Measurements from ENCODE around the gene PIGT. TPM values are rescaled to one million over a fixed set of nuclear protein-coding genes. Genes with fewer than 3 reads are reported as not detected.

The PIGT gene
- total RNA-seq, 1 donor from 2014 or later: 55.5 TPM

DNA sequence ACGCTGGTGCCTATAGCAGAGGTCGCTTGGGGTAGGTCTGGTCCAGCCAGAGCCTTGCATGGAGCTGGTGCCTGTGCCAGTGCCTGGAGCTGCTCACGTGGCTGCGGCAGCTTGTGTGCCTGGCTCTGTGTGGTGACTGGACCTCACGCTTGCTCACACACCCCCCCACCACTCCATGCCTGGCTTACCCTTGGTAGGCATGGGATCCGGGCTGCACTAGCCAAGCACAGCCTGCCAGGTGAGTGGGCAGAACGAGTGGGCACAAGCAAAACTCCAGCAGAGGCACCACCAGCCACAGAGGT is 20.9 kb upstream of the PIGT start:
- Mint-ChIP-seq H3K36me3 (ENCODE audit: unreplicated experiment) (peaks cover 11% of the 10 kb centered on the region), H3K4me3 (ENCODE audit: unreplicated experiment) (no peak overlapping the region), H3K9me3 (ENCODE audit: unreplicated experiment) (peaks cover 2% of the 10 kb centered on the region), H3K4me1 (ENCODE audit: low read depth, unreplicated experiment) (no peaks in the 10 kb centered on the region), H3K27ac (ENCODE audit: unreplicated experiment) (no peak overlapping the region), H3K27me3 (ENCODE audit: unreplicated experiment) (peaks cover 2% of the 10 kb centered on the region)
- TF ChIP-seq, protein P1, sequence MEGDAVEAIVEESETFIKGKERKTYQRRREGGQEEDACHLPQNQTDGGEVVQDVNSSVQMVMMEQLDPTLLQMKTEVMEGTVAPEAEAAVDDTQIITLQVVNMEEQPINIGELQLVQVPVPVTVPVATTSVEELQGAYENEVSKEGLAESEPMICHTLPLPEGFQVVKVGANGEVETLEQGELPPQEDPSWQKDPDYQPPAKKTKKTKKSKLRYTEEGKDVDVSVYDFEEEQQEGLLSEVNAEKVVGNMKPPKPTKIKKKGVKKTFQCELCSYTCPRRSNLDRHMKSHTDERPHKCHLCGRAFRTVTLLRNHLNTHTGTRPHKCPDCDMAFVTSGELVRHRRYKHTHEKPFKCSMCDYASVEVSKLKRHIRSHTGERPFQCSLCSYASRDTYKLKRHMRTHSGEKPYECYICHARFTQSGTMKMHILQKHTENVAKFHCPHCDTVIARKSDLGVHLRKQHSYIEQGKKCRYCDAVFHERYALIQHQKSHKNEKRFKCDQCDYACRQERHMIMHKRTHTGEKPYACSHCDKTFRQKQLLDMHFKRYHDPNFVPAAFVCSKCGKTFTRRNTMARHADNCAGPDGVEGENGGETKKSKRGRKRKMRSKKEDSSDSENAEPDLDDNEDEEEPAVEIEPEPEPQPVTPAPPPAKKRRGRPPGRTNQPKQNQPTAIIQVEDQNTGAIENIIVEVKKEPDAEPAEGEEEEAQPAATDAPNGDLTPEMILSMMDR (IDR thresholded peaks at IDR 0.05; ENCODE audit: partially characterized antibody, unreplicated experiment): no peak
- DNase-seq: no peak

DNA sequence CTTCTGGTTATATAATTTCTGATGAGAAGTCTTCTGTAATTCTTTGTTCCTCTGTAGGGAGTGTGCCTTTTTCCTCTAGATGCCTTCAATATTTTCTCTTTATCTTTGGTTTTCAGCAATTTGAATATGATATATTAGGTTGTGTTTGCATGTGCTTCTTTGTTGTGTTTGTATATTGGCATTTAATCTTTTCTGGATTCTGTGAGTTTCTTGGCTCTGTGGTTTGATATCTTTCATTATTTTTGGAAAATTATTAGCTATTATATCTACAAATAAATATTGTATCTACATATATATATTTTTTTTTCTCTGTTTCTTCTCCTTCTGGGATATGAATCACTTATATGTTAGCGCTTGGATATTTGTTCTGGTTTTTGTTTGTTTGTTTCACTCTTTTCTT is 16.9 kb upstream of the PIGT start:
- Mint-ChIP-seq H3K27ac (ENCODE audit: unreplicated experiment) (no peak overlapping the region), H3K27me3 (ENCODE audit: unreplicated experiment) (peaks cover 5% of the 10 kb centered on the region), H3K4me1 (ENCODE audit: low read depth, unreplicated experiment) (no peaks in the 10 kb centered on the region), H3K4me3 (ENCODE audit: unreplicated experiment) (no peak overlapping the region), H3K36me3 (ENCODE audit: unreplicated experiment) (peaks cover 23% of the 10 kb centered on the region), H3K9me3 (ENCODE audit: unreplicated experiment) (peaks cover 16% of the 10 kb centered on the region)
- TF ChIP-seq, protein P1 (IDR thresholded peaks at IDR 0.05; ENCODE audit: partially characterized antibody, unreplicated experiment): no peak
- no peak for DNase-seq

DNA sequence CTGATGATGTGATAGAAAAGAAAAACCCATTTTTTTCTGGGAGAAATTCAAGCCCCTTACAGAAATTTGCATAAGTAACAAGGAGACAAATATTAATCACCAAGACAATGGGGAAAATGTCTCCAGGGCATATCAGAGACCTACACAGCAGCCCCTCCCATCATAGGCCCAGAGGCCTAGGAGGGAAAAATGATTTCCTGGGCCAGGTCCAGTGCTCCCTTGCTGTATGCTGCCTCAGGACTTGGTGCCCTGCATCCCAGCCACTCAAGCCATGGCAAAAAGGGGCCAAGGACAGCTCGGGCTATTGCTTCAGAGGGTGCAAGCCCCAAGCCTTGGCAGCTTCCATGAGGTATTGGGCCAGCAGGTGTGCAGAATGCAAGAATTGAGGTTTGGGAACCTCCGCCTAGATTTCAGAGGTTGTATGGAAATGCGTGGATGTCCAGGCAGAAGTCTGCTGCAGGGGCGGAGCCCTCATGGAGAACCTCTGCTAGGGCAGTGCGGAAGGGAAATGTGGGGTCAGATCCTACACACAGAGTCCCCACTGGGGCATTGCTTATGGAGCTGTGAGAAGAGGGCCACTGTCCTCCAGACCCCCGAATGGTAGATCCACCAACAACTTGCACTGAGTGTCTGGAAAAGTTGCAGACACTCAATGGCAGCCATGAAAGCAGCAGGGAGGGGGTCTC is 15.5 kb upstream of the PIGT start:
- H3K4me3 Mint-ChIP-seq (ENCODE audit: unreplicated experiment): no peak overlapping the region
- H3K27ac Mint-ChIP-seq (ENCODE audit: unreplicated experiment): no peak overlapping the region
- H3K9me3 Mint-ChIP-seq (ENCODE audit: unreplicated experiment): peaks cover 18% of the 10 kb centered on the region
- no peaks in the 10 kb centered on the region for H3K4me1 Mint-ChIP-seq (ENCODE audit: low read depth, unreplicated experiment)
- no peak for DNase-seq
- H3K36me3 Mint-ChIP-seq (ENCODE audit: unreplicated experiment): peaks cover 23% of the 10 kb centered on the region
- TF ChIP-seq, protein P1 (IDR thresholded peaks at IDR 0.05; ENCODE audit: partially characterized antibody, unreplicated experiment): no peak
- peaks cover 12% of the 10 kb centered on the region for H3K27me3 Mint-ChIP-seq (ENCODE audit: unreplicated experiment)

DNA sequence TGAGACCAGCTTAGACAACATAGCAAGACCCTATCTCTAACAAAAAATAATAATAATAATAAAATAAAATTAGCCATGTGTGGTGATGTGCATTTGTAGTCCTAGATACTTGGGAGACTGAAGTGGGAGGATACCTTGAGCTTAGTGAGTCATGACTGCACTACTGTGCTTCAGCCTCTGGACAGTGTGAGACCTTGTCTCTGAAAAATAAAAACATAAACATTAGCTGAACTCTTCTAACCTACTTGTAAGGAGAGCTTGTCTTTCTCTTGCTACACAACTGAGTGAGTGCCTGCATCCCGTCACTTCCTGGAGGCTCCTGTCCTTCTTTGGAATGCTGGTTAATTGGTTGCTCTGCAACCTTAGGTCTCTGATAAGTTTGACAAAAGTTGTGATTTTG is 13.0 kb upstream of the PIGT start:
- peaks cover 19% of the 10 kb centered on the region for H3K9me3 Mint-ChIP-seq (ENCODE audit: unreplicated experiment)
- TF ChIP-seq, protein P1 (IDR thresholded peaks at IDR 0.05; ENCODE audit: partially characterized antibody, unreplicated experiment): no peak

DNA sequence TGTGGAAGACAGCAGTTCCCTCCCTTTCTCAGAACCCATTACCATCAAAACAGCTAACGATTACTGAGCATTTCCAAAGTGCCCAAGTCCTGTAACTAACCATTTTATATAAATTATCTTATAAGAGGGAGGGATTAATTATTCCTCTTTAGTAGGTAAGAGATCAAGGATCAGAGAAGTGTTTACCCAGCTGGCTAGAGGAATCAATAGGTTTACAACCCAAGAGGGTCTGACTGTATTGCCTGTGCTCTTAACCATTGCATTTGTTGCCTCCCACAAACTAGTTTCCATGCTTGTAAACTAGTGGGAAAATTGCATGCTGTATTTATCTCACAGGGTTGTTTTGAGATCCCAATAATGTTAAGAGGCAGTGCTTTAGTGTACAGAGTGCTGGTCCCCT is 11.5 kb upstream of the PIGT start:
- H3K4me1 Mint-ChIP-seq (ENCODE audit: low read depth, unreplicated experiment): no peaks in the 10 kb centered on the region
- peak overlapping the region; percentile 35 for H3K4me3 Mint-ChIP-seq (ENCODE audit: unreplicated experiment)
- no peak overlapping the region for H3K27ac Mint-ChIP-seq (ENCODE audit: unreplicated experiment)
- H3K36me3 Mint-ChIP-seq (ENCODE audit: unreplicated experiment): peaks cover 18% of the 10 kb centered on the region
- TF ChIP-seq, protein P1 (IDR thresholded peaks at IDR 0.05; ENCODE audit: partially characterized antibody, unreplicated experiment): no peak
- peaks cover 18% of the 10 kb centered on the region for H3K27me3 Mint-ChIP-seq (ENCODE audit: unreplicated experiment)
- peaks cover 21% of the 10 kb centered on the region for H3K9me3 Mint-ChIP-seq (ENCODE audit: unreplicated experiment)
- DNase-seq: no peak

More for the DNA sequence above, 13.0 kb upstream of the PIGT start:
- no peak overlapping the region for H3K4me3 Mint-ChIP-seq (ENCODE audit: unreplicated experiment)
- H3K27ac Mint-ChIP-seq (ENCODE audit: unreplicated experiment): no peak overlapping the region
- H3K4me1 Mint-ChIP-seq (ENCODE audit: low read depth, unreplicated experiment): no peaks in the 10 kb centered on the region
- H3K36me3 Mint-ChIP-seq (ENCODE audit: unreplicated experiment): peaks cover 23% of the 10 kb centered on the region
- DNase-seq: no peak
- peaks cover 18% of the 10 kb centered on the region for H3K27me3 Mint-ChIP-seq (ENCODE audit: unreplicated experiment)
